Psoas muscle (tissue), 8 donors: ENCODE results near the gene PPT1. TPM values are rescaled to one million over a fixed set of nuclear protein-coding genes. Genes with fewer than 3 reads are reported as not detected.

Experiments
- ATAC-seq, 4 donors: fragments of 200-7000 bp; cut with Tn5 transposase; one replicate each; pipeline ENCODE4 v1.9.1; 2020; ENCODE audit warnings: moderate library complexity in 3 of 4, mild to moderate bottlenecking in 2 of 4
- DNase-seq, 2 donors: peaks; one replicate each; pipeline ENCODE4 v3.0.0-alpha.2; 2020
- H3K27ac ChIP-seq: fragments of 200-600 bp; one replicate; pipeline ENCODE4 v1.8.0; 2022
- H3K27me3 ChIP-seq, 3 donors: fragments of 200-600 bp in 1 of 3; one replicate each; pipeline versions ENCODE4 v1.6.1 to v1.8.0; 2013 to 2022; ENCODE audit warnings: low read length in 2 of 3, mild to moderate bottlenecking in 2 of 3, moderate library complexity in 1 of 3; ENCODE audit not compliant: insufficient read depth in 3 of 3
- H3K36me3 ChIP-seq, 2 donors: fragments of 200-600 bp in 1 of 2; one replicate each; pipeline versions ENCODE4 v1.6.1 to v1.8.0; 2013 to 2022; ENCODE audit warnings: low read depth in 1 of 2, mild to moderate bottlenecking in 1 of 2, moderate library complexity in 1 of 2; ENCODE audit not compliant: insufficient read depth in 1 of 2
- H3K4me1 ChIP-seq: fragments of 200-600 bp; one replicate; pipeline ENCODE4 v1.8.0; 2022
- H3K4me3 ChIP-seq: fragments of 200-600 bp; one replicate; pipeline ENCODE4 v1.8.0; 2022; ENCODE audit warnings: mild to moderate bottlenecking
- H3K9me3 ChIP-seq: fragments of 200-600 bp; one replicate; pipeline ENCODE4 v1.8.0; 2022
- CTCF ChIP-seq: fragments of 200-600 bp; IDR thresholded peaks from one replicate; pipeline ENCODE4 v1.8.0; 2022; ENCODE audit warnings: antibody characterized with exemption
- WGBS, 3 donors: extraction: QIAGEN DNeasy Blood & Tissue Kit; methylation state at CpG; one replicate each; pipeline versions ENCODE4 v1.1.6 to v1.1.7; 2013; 5-methylcytosine and 5-hydroxymethylcytosine counted together
- intact Hi-C, 2 donors: fragments of 100-400 bp; cut with DNase I; formaldehyde crosslinking; loops; one replicate each; pipeline versions ENCODE4 v1.11.0 to v1.14.2; 2022
- long read RNA-seq, 2 donors: library from polyadenylated mRNA; unstranded; transcript quantifications; one replicate each; pipeline ENCODE4 v2.0.0, GENCODE V29; 2021
- polyA plus RNA-seq, 3 donors: library from polyadenylated mRNA; stranded (reverse); fragments of 200-250 nt; gene quantifications; one replicate each; pipeline ENCODE4 v1.2.3, GENCODE V29; 2013
- total RNA-seq, 4 donors: library from RNA; stranded (reverse); fragmentation: NEBNext Ultra II Directional in 2 of 4; extraction: Animal tissue kit (Norgen Biotek cat#: 25700) in 2 of 4; gene quantifications; one replicate each; pipeline versions ENCODE4 v1.2.1 to v1.2.4, GENCODE V29; 2021 to 2023
- donor health status: healthy with polysubstance abuse.
- donor health status: DM: no; HTN: no; CAD: no; lungs with moderate emphysema.
- donor health status: Bipolar disorder and iron deficiency.
- donor health status: healthy.
- donor health status: DM: yes; HTN: yes; CAD: no.
- donor health status: DM: no; HTN: no; CAD: no.
- donor health status: DM: no; HTN: no; CAD: no.
- donor health status: DM: yes; HTN: yes; CAD: no.

The PPT1 gene
- 10 to 100 TPM; 14.9 to 20.8 (median 19.1) TPM for total RNA-seq
- 10 to 100 TPM; 13.4 to 21.8 (median 17.4) TPM for polyA plus RNA-seq
- long read RNA-seq, donor 1, full-length matches to known transcripts = 3 of 4 reads
- long read RNA-seq, donor 1, partial matches to known transcripts = 1 of 4 reads
- long read RNA-seq, donor 1, other reads (novel, unspliced or antisense) = 0 of 4 reads
- long read RNA-seq, donor 2, full-length matches to known transcripts = 36 of 37 reads
- long read RNA-seq, donor 2, partial matches to known transcripts = 1 of 37 reads
- long read RNA-seq, donor 2, other reads (novel, unspliced or antisense) = 0 of 37 reads

- Histone ChIP-seq H3K36me3 (peaks cover 0 to 4% of the 10 kb centered on the region in 2 donors), H3K27ac (peak within 1 kb of the TSS; percentile 71), H3K9me3 (no peaks in the 10 kb centered on the region), H3K4me1 (peaks cover 12% of the 10 kb centered on the region), H3K27me3 (no peaks in the 10 kb centered on the region), H3K4me3 (peak within 1 kb of the TSS; percentile 91)
- TF ChIP-seq CTCF = no peak
- intact Hi-C loops = no loop called here
- DNase-seq (peak; percentile 79 to 86), ATAC-seq (peak; percentile 94 to 100 (median 97))
- WGBS, 3 donors = 1% methylated on average over 50 to 51 of the region's 51 CpGs
Observed at GRCh38 chr1:40096977-40097782, at the start of gene PPT1. Gene PPT1, minus strand, starts transcription at chr1:40097252. Its CDS starts 14 bp downstream, at chr1:40097238.

GRCh38 chr1:40143891-40144575 lies 47.0 kb upstream of the PPT1 start:
- WGBS, 3 donors = 12 to 16% (median 14%) methylated on average over 7 of the region's 7 CpGs
- DNase-seq = no peak

GRCh38 chr1:40141878-40142535 lies 45.0 kb upstream of the PPT1 start:
- whole genome bisulfite sequencing, 3 donors = 11 to 35% (median 32%) methylated on average over 1 to 2 of the region's 2 CpGs
- intact Hi-C loops = no loop called here

More at GRCh38 chr1:40143891-40144575, 47.0 kb upstream of the PPT1 start:
- H3K4me3 ChIP-seq = no peak overlapping the region
- peak; percentile 61 to 88 (median 80) for ATAC-seq
- peaks cover 0 to 28% (median 3%) of the 10 kb centered on the region in 3 donors for H3K27me3 ChIP-seq
- intact Hi-C loops = loop anchor here in 1 of 2 donors (2.0 kb wide), 2 partner anchors 195 to 261 kb away; no protein-coding TSS in a partner anchor
- no peaks in the 10 kb centered on the region for H3K4me1 ChIP-seq
- H3K27ac ChIP-seq = no peak overlapping the region
- peak; percentile 72 for TF ChIP-seq CTCF
- H3K9me3 ChIP-seq = no peaks in the 10 kb centered on the region
- no peaks in the 10 kb centered on the region for H3K36me3 ChIP-seq

More at GRCh38 chr1:40141878-40142535, 45.0 kb upstream of the PPT1 start:
- Histone ChIP-seq H3K4me1 (no peaks in the 10 kb centered on the region), H3K4me3 (no peak overlapping the region), H3K36me3 (no peaks in the 10 kb centered on the region), H3K27me3 (peaks cover 0 to 19% (median 0%) of the 10 kb centered on the region in 3 donors), H3K27ac (no peak overlapping the region), H3K9me3 (no peaks in the 10 kb centered on the region)
- ATAC-seq (no peak), DNase-seq (no peak)
- TF ChIP-seq CTCF = no peak
